Effector CD4-positive, alpha-beta T cell (primary cell): ENCODE measurements around the gene COL23A1.
"Not testable (repeated sequence)": the region's sequence is repeated elsewhere in the genome, so short reads cannot be mapped to it uniquely, and the experiment has no call there.

ENCODE experiments used
- DNase-seq: peaks from one replicate; pipeline ENCODE4 v3.0.0-alpha.2; 2020

COL23A1 gene

GRCh38 chr5:178234121-178234749, 356.0 kb downstream of the COL23A1 start:
- DNase-seq, result no peak

GRCh38 chr5:178232920-178233429, 357.2 kb downstream of the COL23A1 start:
- no peak for DNase-seq

GRCh38 chr5:178232124-178232919, 357.9 kb downstream of the COL23A1 start, which contains the start of gene PHYKPL:
TSS of gene PHYKPL (minus strand) at chr5:178232802. CDS start at chr5:178232550, 252 bp downstream.
- DNase-seq, result peak; percentile 52

GRCh38 chr5:178231539-178232123, 358.6 kb downstream of the COL23A1 start:
- DNase-seq, result no peak

- no peak for DNase-seq
These were observed 359.2 kb downstream of the COL23A1 start for GRCh38 chr5:178230879-178231538.

GRCh38 chr5:178229861-178230260, 360.3 kb downstream of the COL23A1 start:
- DNase-seq, result no peak

GRCh38 chr5:178229111-178229510, 361.1 kb downstream of the COL23A1 start:
- DNase-seq, result not testable (repeated sequence)

GRCh38 chr5:178228609-178229008, 361.6 kb downstream of the COL23A1 start:
- DNase-seq, result no peak

- DNase-seq, result no peak
These were observed 362.3 kb downstream of the COL23A1 start for GRCh38 chr5:178227929-178228328.

GRCh38 chr5:178227138-178227659, 363.0 kb downstream of the COL23A1 start:
- no peak for DNase-seq

GRCh38 chr5:178225174-178225573, 365.0 kb downstream of the COL23A1 start:
- DNase-seq, result no peak

GRCh38 chr5:178224403-178224802, 365.8 kb downstream of the COL23A1 start:
- DNase-seq, result no peak

- DNase-seq, result no peak
These were observed 366.3 kb downstream of the COL23A1 start for GRCh38 chr5:178223828-178224335.

GRCh38 chr5:178223196-178223773, 366.9 kb downstream of the COL23A1 start:
- DNase-seq, result no peak

GRCh38 chr5:178222292-178222691, 367.9 kb downstream of the COL23A1 start:
- no peak for DNase-seq

GRCh38 chr5:178221853-178222252, 368.3 kb downstream of the COL23A1 start:
- DNase-seq, result no peak

- no peak for DNase-seq
These were observed 368.9 kb downstream of the COL23A1 start for GRCh38 chr5:178221282-178221681.

- DNase-seq, result no peak
These were observed 371.4 kb downstream of the COL23A1 start for GRCh38 chr5:178218827-178219226.

GRCh38 chr5:178218237-178218776, 371.9 kb downstream of the COL23A1 start:
- DNase-seq, result no peak

GRCh38 chr5:178216779-178217178, 373.4 kb downstream of the COL23A1 start:
- no peak for DNase-seq

GRCh38 chr5:178216088-178216534, 374.1 kb downstream of the COL23A1 start:
- no peak for DNase-seq
